CD14-positive monocyte (primary cell): ENCODE results near the gene PLAC1. TPM values are rescaled to one million over a fixed set of nuclear protein-coding genes. Genes with fewer than 3 reads are reported as not detected.

Experiments used
- DNase-seq, 3 donors: peaks; one replicate each; pipeline ENCODE4 v3.0.0-alpha.2; 2011 to 2022
- H2AFZ ChIP-seq: 2 replicates; pipeline ENCODE4 v1.6.0; 2012; ENCODE audit warnings: mild to moderate bottlenecking, low read depth, low read length, inconsistent platforms; ENCODE audit not compliant: insufficient read depth, poor library complexity, severe bottlenecking
- H3K27ac ChIP-seq, 2 donors: 1 replicate in 1 of 2; 2 replicates in 1 of 2; pipeline ENCODE4 v1.5.1; 2012 to 2013; ENCODE audit warnings: low read length in 2 of 2, control low read depth in 1 of 2, inconsistent platforms in 1 of 2, low read depth in 1 of 2, mild to moderate bottlenecking in 1 of 2
- H3K27me3 ChIP-seq, 2 donors: one replicate each; pipeline versions ENCODE4 v1.6.0 to v1.6.1; 2011 to 2013; ENCODE audit warnings: low read length in 2 of 2; ENCODE audit not compliant: control insufficient read depth in 2 of 2, insufficient read depth in 2 of 2
- H3K36me3 ChIP-seq, 2 donors: replicated peaks in 1 of 2; 1 replicate in 1 of 2; 2 replicates in 1 of 2; pipeline versions ENCODE4 v1.5.1 to v1.6.1; 2012 to 2013; ENCODE audit warnings: low read length in 2 of 2, control low read depth in 1 of 2, inconsistent platforms in 1 of 2, mild to moderate bottlenecking in 1 of 2; ENCODE audit not compliant: insufficient read depth in 2 of 2, control insufficient read depth in 1 of 2
- H3K4me1 ChIP-seq, 2 donors: 1 replicate in 1 of 2; 2 replicates in 1 of 2; pipeline versions ENCODE4 v1.5.1 to v1.6.1; 2012 to 2013; ENCODE audit warnings: low read length in 2 of 2, control low read depth in 1 of 2, inconsistent platforms in 1 of 2, mild to moderate bottlenecking in 1 of 2, moderate library complexity in 1 of 2; ENCODE audit not compliant: insufficient read depth in 2 of 2, control insufficient read depth in 1 of 2
- H3K4me2 ChIP-seq: replicated peaks from 2 replicates; pipeline ENCODE3; 2012; ENCODE audit warnings: low read length, moderate library complexity, mild to moderate bottlenecking; ENCODE audit not compliant: poor library complexity, severe bottlenecking; ENCODE audit errors: extremely low read depth
- H3K4me3 ChIP-seq, 3 experiments: fragments of 200-600 bp in 1 of 3; sonication (generic) in 1 of 3; replicated peaks in 1 of 3; 1 replicate in 2 of 3; 2 replicates in 1 of 3; pipeline ENCODE4 v1.5.1; 2011 to 2013; ENCODE audit warnings: low read length in 3 of 3, mild to moderate bottlenecking in 3 of 3, control low read depth in 2 of 3, low read depth in 2 of 3, inconsistent platforms in 1 of 3, moderate library complexity in 1 of 3
- H3K79me2 ChIP-seq: 2 replicates; pipeline ENCODE4 v1.6.0; 2012; ENCODE audit warnings: mild to moderate bottlenecking, control low read depth, inconsistent platforms, low read length, moderate library complexity; ENCODE audit not compliant: insufficient read depth
- H3K9ac ChIP-seq: 2 replicates; pipeline ENCODE4 v1.6.0; 2017; ENCODE audit warnings: low read length, mild to moderate bottlenecking; ENCODE audit not compliant: insufficient read depth, poor library complexity, severe bottlenecking
- H3K9me3 ChIP-seq, 2 donors: replicated peaks in 1 of 2; 1 replicate in 1 of 2; 2 replicates in 1 of 2; pipeline versions ENCODE4 v1.5.1 to v1.6.1; 2012 to 2013; ENCODE audit warnings: low read length in 2 of 2, control low read depth in 1 of 2; ENCODE audit not compliant: control insufficient read depth in 1 of 2, insufficient read depth in 1 of 2
- H4K20me1 ChIP-seq: 2 replicates; pipeline ENCODE4 v1.6.0; 2012; ENCODE audit warnings: mild to moderate bottlenecking, low read length, control low read depth, moderate library complexity; ENCODE audit not compliant: insufficient read depth
- H3K27ac Mint-ChIP-seq, 7 donors: one replicate each; pipeline ENCODE4 v1.8.0; 2020; ENCODE audit warnings: mild to moderate bottlenecking in 7 of 7, mixed read lengths in 7 of 7, moderate library complexity in 6 of 7, inconsistent platforms in 2 of 7
- H3K27me3 Mint-ChIP-seq, 3 donors: one replicate each; pipeline ENCODE4 v1.8.0; 2021 to 2022; ENCODE audit warnings: low read depth in 3 of 3, mild to moderate bottlenecking in 3 of 3, mixed read lengths in 3 of 3, moderate library complexity in 3 of 3, inconsistent platforms in 1 of 3
- H3K36me3 Mint-ChIP-seq, 2 donors: one replicate each; pipeline ENCODE4 v1.8.0; 2020; ENCODE audit warnings: mixed read lengths in 2 of 2, inconsistent platforms in 1 of 2, mild to moderate bottlenecking in 1 of 2
- H3K4me1 Mint-ChIP-seq: one replicate; pipeline ENCODE4 v1.8.0; 2020; ENCODE audit warnings: mild to moderate bottlenecking, mixed read lengths
- H3K4me3 Mint-ChIP-seq, 2 donors: one replicate each; pipeline ENCODE4 v1.8.0; 2020; ENCODE audit warnings: mild to moderate bottlenecking in 2 of 2, mixed read lengths in 2 of 2, moderate library complexity in 1 of 2
- H3K9me3 Mint-ChIP-seq, 7 donors: one replicate each; pipeline ENCODE4 v1.8.0; 2020 to 2022; ENCODE audit warnings: mixed read lengths in 7 of 7, mild to moderate bottlenecking in 6 of 7, moderate library complexity in 6 of 7, inconsistent platforms in 2 of 7
- WGBS: methylation state at CpG from one replicate; pipeline ENCODE4 v1.1.5; 2013; ENCODE audit warnings: missing lambda C conversion rate; ENCODE audit not compliant: insufficient coverage; 5-methylcytosine and 5-hydroxymethylcytosine counted together
- intact Hi-C, 2 donors: fragments of 100-400 bp; cut with micrococcal nuclease; formaldehyde crosslinking; loops; one replicate each; pipeline versions ENCODE4 v1.15.0 to v1.15.1; 2023
- polyA plus RNA-seq, 3 donors: library from polyadenylated mRNA; depleted of rRNA in 1 of 3; unstranded in 2 of 3; stranded (reverse) in 1 of 3; fragments of 300-500 nt in 2 of 3; fragments of >200 nt in 1 of 3; fragmentation: Illumina TruSeq in 2 of 3; gene quantifications; 1 replicate in 2 of 3; 2 replicates in 1 of 3; pipeline ENCODE4 v1.2.3, GENCODE V29; 2012 to 2021
- TF ChIP-seq, protein P1 (sequence below): fragments of 200-600 bp; IDR thresholded peaks from one replicate; pipeline ENCODE4 v1.8.0; 2022; ENCODE audit warnings: antibody characterized with exemption, mild to moderate bottlenecking

PLAC1 gene
- polyA plus RNA-seq, 3 donors = not detected

- TF ChIP-seq, protein P1, sequence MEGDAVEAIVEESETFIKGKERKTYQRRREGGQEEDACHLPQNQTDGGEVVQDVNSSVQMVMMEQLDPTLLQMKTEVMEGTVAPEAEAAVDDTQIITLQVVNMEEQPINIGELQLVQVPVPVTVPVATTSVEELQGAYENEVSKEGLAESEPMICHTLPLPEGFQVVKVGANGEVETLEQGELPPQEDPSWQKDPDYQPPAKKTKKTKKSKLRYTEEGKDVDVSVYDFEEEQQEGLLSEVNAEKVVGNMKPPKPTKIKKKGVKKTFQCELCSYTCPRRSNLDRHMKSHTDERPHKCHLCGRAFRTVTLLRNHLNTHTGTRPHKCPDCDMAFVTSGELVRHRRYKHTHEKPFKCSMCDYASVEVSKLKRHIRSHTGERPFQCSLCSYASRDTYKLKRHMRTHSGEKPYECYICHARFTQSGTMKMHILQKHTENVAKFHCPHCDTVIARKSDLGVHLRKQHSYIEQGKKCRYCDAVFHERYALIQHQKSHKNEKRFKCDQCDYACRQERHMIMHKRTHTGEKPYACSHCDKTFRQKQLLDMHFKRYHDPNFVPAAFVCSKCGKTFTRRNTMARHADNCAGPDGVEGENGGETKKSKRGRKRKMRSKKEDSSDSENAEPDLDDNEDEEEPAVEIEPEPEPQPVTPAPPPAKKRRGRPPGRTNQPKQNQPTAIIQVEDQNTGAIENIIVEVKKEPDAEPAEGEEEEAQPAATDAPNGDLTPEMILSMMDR = no peak
- DNase-seq = no peak
- Mint-ChIP-seq H3K36me3 (no peaks in the 10 kb centered on the region), H3K9me3 (peaks cover 0 to 2% (median 0%) of the 10 kb centered on the region in 7 donors), H3K4me1 (peaks cover 10% of the 10 kb centered on the region), H3K27ac (no peak overlapping the region), H3K27me3 (peaks cover 2 to 6% (median 3%) of the 10 kb centered on the region in 3 donors), H3K4me3 (no peak overlapping the region)
- no peak overlapping the region for H3K27ac ChIP-seq
- no peaks in the 10 kb centered on the region for H3K4me1 ChIP-seq
- no peaks in the 10 kb centered on the region for H3K9me3 ChIP-seq
- no peak overlapping the region for H3K4me2 ChIP-seq
- intact Hi-C loops = no loop called here
- no peaks in the 10 kb centered on the region for H3K36me3 ChIP-seq
- H3K4me3 ChIP-seq = no peak overlapping the region
- H3K79me2 ChIP-seq = no peaks in the 10 kb centered on the region
- H3K9ac ChIP-seq = no peak overlapping the region
- H4K20me1 ChIP-seq = no peaks in the 10 kb centered on the region
- H3K27me3 ChIP-seq = no peaks in the 10 kb centered on the region
- no peak overlapping the region for H2AFZ ChIP-seq
- WGBS = 60% methylated on average over 1 of the region's 5 CpGs
Measured at GRCh38 chrX:134566506-134566905, 91.8 kb downstream of the PLAC1 start.

GRCh38 chrX:134562002-134562401, 96.3 kb downstream of the PLAC1 start:
- no peaks in the 10 kb centered on the region for H3K4me1 ChIP-seq
- peaks cover 5% of the 10 kb centered on the region for H3K4me1 Mint-ChIP-seq
- no peak overlapping the region for H3K4me3 ChIP-seq
- peaks cover 3 to 9% (median 4%) of the 10 kb centered on the region in 3 donors for H3K27me3 Mint-ChIP-seq
- H3K9ac ChIP-seq = no peak overlapping the region
- intact Hi-C loops = no loop called here
- H3K27ac ChIP-seq = no peak overlapping the region
- no peak for DNase-seq
- H3K36me3 Mint-ChIP-seq = no peaks in the 10 kb centered on the region
- H3K9me3 Mint-ChIP-seq = no peaks in the 10 kb centered on the region
- WGBS = no CpG with 5 or more reads among the region's 2 CpGs
- no peak overlapping the region for H3K4me3 Mint-ChIP-seq
- H3K4me2 ChIP-seq = no peak overlapping the region
- H3K79me2 ChIP-seq = no peaks in the 10 kb centered on the region
- H3K36me3 ChIP-seq = no peaks in the 10 kb centered on the region
- H3K27me3 ChIP-seq = no peaks in the 10 kb centered on the region
- H3K27ac Mint-ChIP-seq = no peak overlapping the region
- TF ChIP-seq, protein P1 = no peak
- H3K9me3 ChIP-seq = no peaks in the 10 kb centered on the region
- no peaks in the 10 kb centered on the region for H4K20me1 ChIP-seq
- no peak overlapping the region for H2AFZ ChIP-seq
